NCI-H146 (cell line): ENCODE data around the gene TRMT44.

Source experiments
- DNase-seq: peaks from one replicate; lab custom pipeline; 2025; lab: John Stamatoyannopoulos, UW

TRMT44 gene

GRCh38 chr4:8435656-8436121, 4.9 kb upstream of the TRMT44 start:
- no peak for DNase-seq

GRCh38 chr4:8437281-8437680, 3.3 kb upstream of the TRMT44 start:
- DNase-seq: no peak

GRCh38 chr4:8438743-8439142, 1.8 kb upstream of the TRMT44 start:
- no peak for DNase-seq

GRCh38 chr4:8439168-8439567, 1.4 kb upstream of the TRMT44 start:
- DNase-seq: no peak

- no peak for DNase-seq
These were observed 574 bp upstream of the TRMT44 start for GRCh38 chr4:8439914-8440491.

GRCh38 chr4:8441499-8442091, 1.0 kb downstream of the TRMT44 start:
- DNase-seq: no peak

- no peak for DNase-seq
These were observed 2.2 kb downstream of the TRMT44 start for GRCh38 chr4:8442596-8443358.

GRCh38 chr4:8443801-8444200, 3.2 kb downstream of the TRMT44 start:
- DNase-seq: no peak

GRCh38 chr4:8446122-8446521, 5.5 kb downstream of the TRMT44 start:
- no peak for DNase-seq

- DNase-seq: no peak
These were observed 11.0 kb downstream of the TRMT44 start for GRCh38 chr4:8451440-8452182.

GRCh38 chr4:8453957-8454356, 13.4 kb downstream of the TRMT44 start:
- no peak for DNase-seq

GRCh38 chr4:8457646-8458252, 17.2 kb downstream of the TRMT44 start:
- no peak for DNase-seq

GRCh38 chr4:8459867-8460445, 19.4 kb downstream of the TRMT44 start:
- no peak for DNase-seq

GRCh38 chr4:8461086-8461485, 20.5 kb downstream of the TRMT44 start:
- no peak for DNase-seq

GRCh38 chr4:8461616-8462015, 21.0 kb downstream of the TRMT44 start:
- DNase-seq: no peak

- no peak for DNase-seq
These were observed 23.2 kb downstream of the TRMT44 start for GRCh38 chr4:8463811-8464210.

GRCh38 chr4:8464381-8464780, 23.8 kb downstream of the TRMT44 start:
- DNase-seq: no peak

GRCh38 chr4:8465615-8466611, 25.3 kb downstream of the TRMT44 start:
- no peak for DNase-seq

GRCh38 chr4:8467016-8467415, 26.4 kb downstream of the TRMT44 start:
- no peak for DNase-seq

GRCh38 chr4:8468746-8469535, 28.4 kb downstream of the TRMT44 start:
- DNase-seq: peak; percentile 5
